MCF 10A (cell line): ENCODE results near the gene NAA80. TPM values are rescaled to one million over a fixed set of nuclear protein-coding genes. Genes with fewer than 3 reads are reported as not detected.

Experiments used
- BruUV-seq: library from RNA; stranded (reverse); fragments of 400-500 nt; replicated peaks from 2 replicates; lab custom pipeline; 2021; lab: Mats Ljungman, UMichigan
- CTCF ChIA-PET: fragments of 300-600 bp; sonication (Branson Sonifier 250); formaldehyde crosslinking; extraction: SDS; loops from one replicate; lab custom pipeline; 2021; ENCODE audit warnings: antibody characterized with exemption, inconsistent platforms; lab: Yijun Ruan, JAX
- POLR2A ChIA-PET: fragments of 300-600, 350-650 bp; sonication (Branson Sonifier 250); formaldehyde crosslinking; extraction: SDS; loops from one replicate; lab custom pipeline; 2020; ENCODE audit warnings: antibody characterized with exemption, inconsistent platforms; lab: Yijun Ruan, JAX
- DNase-seq: peaks from one replicate; pipeline ENCODE4 v3.0.0-alpha.2; 2018; ENCODE audit not compliant: unreplicated experiment
- H3K27ac Mint-ChIP-seq: one replicate; pipeline ENCODE4 v1.8.0; 2022; ENCODE audit warnings: mild to moderate bottlenecking, low read depth, mixed read lengths; ENCODE audit not compliant: unreplicated experiment
- H3K27me3 Mint-ChIP-seq: one replicate; pipeline ENCODE4 v1.8.0; 2022; ENCODE audit warnings: mixed read lengths; ENCODE audit not compliant: insufficient read depth, unreplicated experiment
- H3K36me3 Mint-ChIP-seq: one replicate; pipeline ENCODE4 v1.8.0; 2022; ENCODE audit warnings: mild to moderate bottlenecking, moderate library complexity, mixed read lengths; ENCODE audit not compliant: insufficient read depth, unreplicated experiment
- H3K4me1 Mint-ChIP-seq: one replicate; pipeline ENCODE4 v1.8.0; 2022; ENCODE audit warnings: mixed read lengths; ENCODE audit not compliant: insufficient read depth, unreplicated experiment
- H3K4me3 Mint-ChIP-seq: one replicate; pipeline ENCODE4 v1.8.0; 2022; ENCODE audit warnings: mild to moderate bottlenecking, moderate library complexity, mixed read lengths; ENCODE audit not compliant: unreplicated experiment
- H3K9me3 Mint-ChIP-seq: one replicate; pipeline ENCODE4 v1.8.0; 2022; ENCODE audit warnings: mixed read lengths; ENCODE audit not compliant: unreplicated experiment
- CTCF ChIP-seq: fragments of 200-600 bp; IDR thresholded peaks from one replicate; pipeline ENCODE4 v1.8.0; 2022; ENCODE audit warnings: antibody characterized with exemption, mild to moderate bottlenecking; ENCODE audit not compliant: unreplicated experiment
- intact Hi-C: fragments of 100-400 bp; cut with micrococcal nuclease; formaldehyde crosslinking; loops from 2 replicates; pipeline ENCODE4 v1.14.1; 2022
- total RNA-seq: library from RNA; stranded (reverse); gene quantifications from 2 replicates; pipeline ENCODE4 v1.2.3, GENCODE V29; 2022

The NAA80 gene
- total RNA-seq, 1 experiment from 2014 or later, result 12.4 TPM

- Mint-ChIP-seq H3K4me3 (peak overlapping the region; percentile 16), H3K27me3 (no peaks in the 10 kb centered on the region)
- BruUV-seq, result no TSS peak
Observed at GRCh38 chr3:50290161-50290641, 9.0 kb downstream of the NAA80 start.

GRCh38 chr3:50289130-50289529 lies 10.1 kb downstream of the NAA80 start:
- DNase-seq, result no peak
- ChIA-PET POLR2A (interaction anchor here (0.9 kb wide), 1 partner anchor 37 kb away, joined by 3 read pairs; no protein-coding TSS in a partner anchor), CTCF (interaction anchor here (0.6 to 6.2 kb wide), 6 partner anchors 10 to 97 kb away, joined by 3 to 38 read pairs (median 6); partner anchors contain the start of genes GNAT1, HYAL2 and LSMEM2)
- peaks cover 52% of the 10 kb centered on the region for H3K36me3 Mint-ChIP-seq
- peak overlapping the region; percentile 16 for H3K4me3 Mint-ChIP-seq
- intact Hi-C loops, result no loop called here
- TF ChIP-seq CTCF, result no peak
- H3K27ac Mint-ChIP-seq, result no peak overlapping the region
- BruUV-seq, result no TSS peak
- H3K27me3 Mint-ChIP-seq, result no peaks in the 10 kb centered on the region
- peaks cover 14% of the 10 kb centered on the region for H3K4me1 Mint-ChIP-seq
- H3K9me3 Mint-ChIP-seq, result no peaks in the 10 kb centered on the region

More at GRCh38 chr3:50290161-50290641, 9.0 kb downstream of the NAA80 start:
- H3K27ac Mint-ChIP-seq, result no peak overlapping the region
- H3K9me3 Mint-ChIP-seq, result no peaks in the 10 kb centered on the region
- no peak for TF ChIP-seq CTCF
- ChIA-PET POLR2A (interaction anchor here (0.9 kb wide), 2 partner anchors 9 to 36 kb away, joined by 3 to 4 read pairs; partner anchors contain the start of genes HYAL3 and NAA80), CTCF (interaction anchor here (0.6 to 6.2 kb wide), 5 partner anchors 11 to 426 kb away, joined by 4 to 38 read pairs (median 6); partner anchors contain the start of genes GNAT1, HYAL2 and LSMEM2)
- no peak for DNase-seq
- intact Hi-C loops, result no loop called here
- peaks cover 14% of the 10 kb centered on the region for H3K4me1 Mint-ChIP-seq
- peaks cover 46% of the 10 kb centered on the region for H3K36me3 Mint-ChIP-seq

GRCh38 chr3:50288387-50289007 lies 10.7 kb downstream of the NAA80 start:
- peaks cover 53% of the 10 kb centered on the region for H3K36me3 Mint-ChIP-seq
- intact Hi-C loops, result no loop called here
- no peaks in the 10 kb centered on the region for H3K9me3 Mint-ChIP-seq
- POLR2A ChIA-PET, result interaction anchor here (0.7 to 0.8 kb wide), 2 partner anchors 40 to 66 kb away, joined by 3 read pairs; partner anchors contain the start of gene TUSC2
- CTCF ChIA-PET, result interaction anchor here (0.6 to 6.2 kb wide), 6 partner anchors 9 to 96 kb away, joined by 3 to 38 read pairs (median 6); partner anchors contain the start of genes GNAT1, HYAL2 and LSMEM2
- no peak overlapping the region for H3K4me3 Mint-ChIP-seq
- no TSS peak for BruUV-seq
- peaks cover 14% of the 10 kb centered on the region for H3K4me1 Mint-ChIP-seq
- DNase-seq, result no peak
- H3K27ac Mint-ChIP-seq, result no peak overlapping the region
- H3K27me3 Mint-ChIP-seq, result no peaks in the 10 kb centered on the region
- no peak for TF ChIP-seq CTCF

- Mint-ChIP-seq H3K4me1 (peaks cover 6% of the 10 kb centered on the region), H3K36me3 (peaks cover 53% of the 10 kb centered on the region), H3K27me3 (no peaks in the 10 kb centered on the region), H3K4me3 (no peak overlapping the region), H3K9me3 (no peaks in the 10 kb centered on the region), H3K27ac (no peak overlapping the region)
- BruUV-seq, result no TSS peak
- ChIA-PET POLR2A (no interaction called here), CTCF (interaction anchor here (0.6 to 6.2 kb wide), 5 partner anchors 12 to 380 kb away, joined by 3 to 38 read pairs (median 6); partner anchors contain the start of gene HYAL2)
- TF ChIP-seq CTCF, result no peak
- intact Hi-C loops, result no loop called here
- no peak for DNase-seq
Observed at GRCh38 chr3:50287262-50287661, 11.9 kb downstream of the NAA80 start.
